Activated CD8-positive, alpha-beta memory T cell treated with anti-CD3 and anti-CD28 coated beads for 48 hours (primary cell): Measurements from ENCODE around the gene NIPAL3.

Experiments
- DNase-seq, 3 experiments: peaks; one replicate each; pipeline ENCODE4 v3.0.0-alpha.2; 2020; ENCODE audit warnings: low read depth in 2 of 3, low spot score in 2 of 3

NIPAL3 gene

GRCh38 chr1:24415334-24415909, at the start of gene NIPAL3:
Gene NIPAL3, plus strand, starts transcription at chr1:24415802. Its CDS starts 3,746 bp downstream, at chr1:24419548.
- peak; percentile 86 to 94 (median 87) for DNase-seq

DNA sequence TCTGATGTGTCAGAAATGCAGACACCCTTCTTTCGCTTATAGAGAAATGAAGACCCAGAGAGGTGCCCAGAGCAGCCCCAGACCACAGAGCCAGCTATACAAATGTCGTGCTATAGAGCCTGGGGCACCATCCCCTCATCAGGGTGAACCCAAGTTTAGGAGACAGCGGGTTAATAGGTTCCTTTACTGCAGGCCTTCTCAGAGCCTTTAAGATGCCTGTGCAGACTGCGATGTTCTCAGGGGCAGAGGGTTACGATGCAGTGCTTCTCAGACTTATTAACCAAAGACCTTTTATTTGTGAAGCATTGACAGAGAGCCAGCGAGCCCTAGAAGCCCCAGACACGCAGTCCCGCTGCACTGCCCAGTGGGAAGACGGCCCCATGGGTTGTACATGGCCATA, 48.9 kb upstream of the NIPAL3 start:
- DNase-seq, result no peak

- no peak for DNase-seq
Observed at GRCh38 chr1:24369199-24369598, 46.4 kb upstream of the NIPAL3 start.

GRCh38 chr1:24369801-24370200, 45.8 kb upstream of the NIPAL3 start:
- no peak for DNase-seq

DNA sequence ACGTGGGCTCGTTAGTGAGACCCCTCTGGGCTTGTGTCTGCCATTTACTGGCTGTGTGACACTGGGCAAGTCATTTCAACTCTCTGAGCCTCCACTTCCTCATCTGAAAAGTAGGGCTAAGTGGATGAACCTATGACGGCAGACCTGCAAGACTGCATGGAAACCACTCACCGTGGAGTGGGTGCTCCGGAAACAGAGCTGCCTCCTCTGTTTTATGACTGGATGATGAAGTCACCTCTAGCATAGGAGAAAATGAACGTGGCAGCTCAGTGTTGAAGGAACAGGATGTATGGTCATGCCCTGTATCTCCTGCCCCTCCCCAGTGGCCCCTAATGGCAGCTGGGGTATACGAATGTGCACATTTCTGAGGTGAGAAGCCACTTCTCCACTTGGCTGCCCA, 42.6 kb upstream of the NIPAL3 start:
- DNase-seq, result no peak

- DNase-seq, result no peak
Observed at GRCh38 chr1:24373710-24374109, 41.9 kb upstream of the NIPAL3 start.

DNA sequence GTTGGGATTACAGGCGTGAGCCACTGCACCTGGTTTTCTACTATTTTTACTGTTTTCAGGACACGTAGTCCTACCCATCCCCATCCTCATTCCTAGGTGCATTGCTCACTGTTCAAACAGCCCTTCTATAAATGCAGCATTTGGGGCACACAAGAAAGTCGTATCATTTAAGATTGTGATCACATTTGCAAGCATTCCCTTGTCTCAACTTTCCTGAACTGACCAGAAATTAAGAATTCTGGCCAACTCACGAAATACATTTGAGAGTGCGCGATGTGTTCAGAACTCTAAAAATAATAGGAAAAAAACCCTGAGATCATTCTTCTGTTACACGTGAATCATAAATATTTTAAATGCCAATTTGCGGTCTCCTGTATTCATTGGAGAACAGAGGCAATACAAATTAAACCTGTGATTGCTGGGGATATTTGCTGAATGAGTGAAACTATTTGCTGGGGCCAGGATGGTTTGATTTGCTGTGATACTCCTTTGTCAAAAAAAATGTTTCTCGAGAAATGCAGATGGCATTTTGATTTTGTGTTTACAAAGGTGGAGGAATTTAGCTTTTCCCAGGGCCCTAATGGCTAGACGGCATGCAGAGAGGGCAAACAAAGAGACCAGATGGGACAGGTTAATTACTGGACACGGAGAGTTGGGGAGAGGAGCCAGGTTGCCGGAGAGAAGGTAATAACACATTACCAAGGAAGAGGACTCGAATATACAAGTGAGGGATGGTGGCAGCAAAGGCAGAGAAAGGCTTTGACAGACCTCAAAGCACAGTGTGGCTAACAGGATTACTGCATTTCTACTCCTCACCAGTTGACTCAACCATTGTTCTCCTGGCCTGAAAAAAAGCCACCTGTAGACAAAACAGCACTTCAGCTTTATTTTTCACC, 40.5 kb upstream of the NIPAL3 start:
- no peak for DNase-seq

- DNase-seq, result no peak
Observed at GRCh38 chr1:24379733-24380315, 35.8 kb upstream of the NIPAL3 start.

DNA sequence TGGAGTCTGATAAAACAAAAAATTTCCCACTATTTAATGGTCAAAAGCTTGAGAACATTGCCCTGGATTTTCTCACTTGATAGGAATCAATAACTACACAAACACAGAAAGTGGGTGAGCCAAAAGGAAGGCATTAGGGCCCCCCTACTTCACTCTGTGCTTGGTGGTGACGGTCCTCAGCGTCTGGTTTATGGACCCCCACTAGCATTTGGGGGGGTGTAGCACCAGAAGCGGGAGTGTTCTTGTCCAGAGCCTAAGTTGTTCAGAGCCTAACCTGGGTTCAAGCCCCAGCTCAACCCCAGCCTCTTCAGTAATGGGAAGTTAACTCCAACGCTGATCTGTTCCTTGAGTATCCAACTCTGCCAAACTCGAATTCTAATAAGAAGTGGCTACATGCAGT, 35.1 kb upstream of the NIPAL3 start:
- DNase-seq, result no peak

GRCh38 chr1:24381256-24381655, 34.3 kb upstream of the NIPAL3 start:
- DNase-seq, result no peak

DNA sequence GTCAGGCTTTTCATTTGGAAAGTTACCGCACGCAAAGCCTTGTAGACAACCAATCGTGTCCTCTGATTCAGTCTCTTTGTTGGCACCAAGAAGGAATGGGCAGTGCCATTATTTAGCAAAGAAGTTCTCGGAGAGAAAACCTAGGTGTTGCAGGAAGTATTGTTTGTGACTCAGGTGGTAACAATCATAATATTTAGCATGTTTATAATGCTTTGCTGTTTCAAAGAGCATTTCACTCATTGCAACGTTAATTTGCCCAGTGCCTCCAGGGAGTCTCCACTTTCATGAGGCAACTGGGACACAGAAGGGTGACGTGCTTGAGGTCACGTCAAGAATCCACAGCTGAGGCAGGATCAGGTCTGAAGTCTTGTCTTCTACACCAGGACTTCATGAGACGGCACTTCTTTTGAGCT, 33.4 kb upstream of the NIPAL3 start:
- no peak for DNase-seq

- DNase-seq, result no peak
Observed at GRCh38 chr1:24383381-24383940, 32.1 kb upstream of the NIPAL3 start.

- no peak for DNase-seq
Observed at GRCh38 chr1:24384251-24385090, 31.1 kb upstream of the NIPAL3 start.

GRCh38 chr1:24385160-24385940, 30.3 kb upstream of the NIPAL3 start:
- DNase-seq, result no peak

GRCh38 chr1:24386241-24386640, 29.4 kb upstream of the NIPAL3 start:
- no peak for DNase-seq

GRCh38 chr1:24386931-24387330, 28.7 kb upstream of the NIPAL3 start:
- DNase-seq, result no peak

DNA sequence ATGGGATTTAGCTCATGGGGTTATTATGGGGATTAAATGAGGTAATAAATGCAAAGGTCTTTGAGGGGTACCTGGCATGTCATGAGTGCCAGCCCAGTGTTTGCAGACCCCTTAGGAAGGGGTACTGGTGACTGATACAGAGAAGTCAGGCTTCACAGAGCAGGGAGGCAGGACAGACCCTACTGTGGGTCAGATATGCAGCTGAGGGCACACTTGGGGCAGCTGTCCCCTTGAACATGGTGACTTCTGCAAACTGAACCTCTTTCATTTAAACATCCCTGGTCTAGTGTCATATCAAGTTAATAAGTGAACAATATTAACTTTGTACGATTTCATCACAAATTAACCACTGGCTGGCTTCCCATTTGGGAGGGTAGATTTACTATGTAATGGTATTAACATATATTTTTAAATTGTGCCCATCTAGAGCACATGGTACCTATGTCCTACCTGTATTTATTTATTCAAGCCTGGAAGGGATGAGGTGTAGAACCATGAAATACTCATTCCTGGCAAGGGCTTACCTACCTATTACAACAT, 27.9 kb upstream of the NIPAL3 start:
- DNase-seq, result no peak

- DNase-seq, result no peak
Observed at GRCh38 chr1:24388331-24388885, 27.2 kb upstream of the NIPAL3 start.

DNA sequence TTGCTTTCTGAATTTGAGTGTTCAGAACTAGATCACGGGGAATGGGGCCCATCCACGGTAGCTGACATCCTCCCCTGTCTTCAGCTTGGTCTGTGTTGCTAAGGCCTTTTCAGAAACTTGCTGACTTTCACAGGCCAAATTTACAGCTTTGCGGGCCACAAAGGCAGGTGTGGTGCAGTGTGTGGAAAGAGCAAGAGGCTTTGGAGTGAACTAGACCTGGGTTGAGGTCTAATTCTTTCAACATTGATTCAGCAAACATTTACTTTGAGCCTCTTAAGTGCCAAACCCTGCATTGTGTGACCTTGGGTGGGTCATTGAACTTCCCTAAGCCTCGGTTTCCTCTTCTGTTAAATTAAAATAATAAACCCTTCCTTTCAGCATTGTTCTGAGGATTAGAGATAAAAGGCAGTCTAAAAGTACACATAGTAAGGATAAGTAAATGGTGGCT, 26.3 kb upstream of the NIPAL3 start:
- DNase-seq, result no peak
